Mesenchymal stem cell (in vitro differentiated cells and primary cell): ENCODE results near the gene RAD21L1.

Experiments used
- DNase-seq: peaks from one replicate; pipeline ENCODE4 v3.0.0-alpha.2; 2013
- H2AFZ ChIP-seq: one replicate; pipeline ENCODE4 v1.6.1; 2013; ENCODE audit warnings: low read depth, mild to moderate bottlenecking, control low read depth, inconsistent platforms, low read length, moderate library complexity
- H2AK5ac ChIP-seq: 2 replicates; pipeline ENCODE4 v1.6.1; 2013; ENCODE audit warnings: low read length, moderate library complexity, mild to moderate bottlenecking, inconsistent platforms; ENCODE audit not compliant: severe bottlenecking
- H2BK120ac ChIP-seq: one replicate; pipeline ENCODE4 v1.6.1; 2013; ENCODE audit warnings: low read depth, mild to moderate bottlenecking, inconsistent platforms, low read length, moderate library complexity
- H2BK12ac ChIP-seq, 2 experiments: one replicate each; pipeline ENCODE4 v1.6.1; 2013; ENCODE audit warnings: inconsistent platforms in 2 of 2, low read length in 2 of 2, mild to moderate bottlenecking in 2 of 2, moderate library complexity in 2 of 2, control low read depth in 1 of 2
- H2BK15ac ChIP-seq: one replicate; pipeline ENCODE4 v1.6.1; 2013; ENCODE audit warnings: mild to moderate bottlenecking, low read depth, inconsistent platforms; ENCODE audit not compliant: poor library complexity, severe bottlenecking
- H2BK5ac ChIP-seq: 2 replicates; pipeline ENCODE4 v1.6.1; 2013; ENCODE audit warnings: low read depth, mild to moderate bottlenecking, low read length, control low read depth, inconsistent platforms; ENCODE audit not compliant: poor library complexity, severe bottlenecking
- H3K14ac ChIP-seq, 2 experiments: one replicate each; pipeline ENCODE4 v1.6.1; 2013; ENCODE audit warnings: inconsistent platforms in 2 of 2, low read length in 2 of 2, control low read depth in 1 of 2, mild to moderate bottlenecking in 1 of 2, moderate library complexity in 1 of 2
- H3K18ac ChIP-seq, 2 experiments: one replicate each; pipeline ENCODE4 v1.6.1; 2013; ENCODE audit warnings: inconsistent platforms in 2 of 2, low read length in 2 of 2, control low read depth in 1 of 2, low read depth in 1 of 2, mild to moderate bottlenecking in 1 of 2
- H3K23ac ChIP-seq, 2 experiments: one replicate each; pipeline ENCODE4 v1.6.1; 2013; ENCODE audit warnings: inconsistent platforms in 2 of 2, low read length in 2 of 2, mild to moderate bottlenecking in 2 of 2, moderate library complexity in 2 of 2, control low read depth in 1 of 2
- H3K27ac ChIP-seq: 2 replicates; pipeline ENCODE4 v1.5.1; 2013; ENCODE audit warnings: mild to moderate bottlenecking, moderate library complexity, low read length, control low read depth, inconsistent platforms; ENCODE audit not compliant: poor library complexity, severe bottlenecking
- H3K27me3 ChIP-seq, 2 experiments: 2 replicates each; pipeline versions ENCODE4 v1.6.1 to v1.7.0; 2013; ENCODE audit warnings: low read length in 2 of 2, mild to moderate bottlenecking in 2 of 2, moderate library complexity in 2 of 2, control low read depth in 1 of 2, inconsistent platforms in 1 of 2; ENCODE audit not compliant: control insufficient read depth in 1 of 2, insufficient read depth in 1 of 2
- H3K36me3 ChIP-seq, 2 experiments: 2 replicates each; pipeline versions ENCODE4 v1.6.1 to v1.7.0; 2013; ENCODE audit warnings: low read length in 2 of 2, control low read depth in 1 of 2, inconsistent platforms in 1 of 2, low read depth in 1 of 2, mild to moderate bottlenecking in 1 of 2; ENCODE audit not compliant: insufficient read depth in 2 of 2, control insufficient read depth in 1 of 2
- H3K4ac ChIP-seq, 2 experiments: one replicate each; pipeline ENCODE4 v1.6.1; 2013; ENCODE audit warnings: inconsistent platforms in 2 of 2, low read length in 2 of 2, mild to moderate bottlenecking in 2 of 2, moderate library complexity in 2 of 2, control low read depth in 1 of 2, low read depth in 1 of 2
- H3K4me1 ChIP-seq: 2 replicates; pipeline ENCODE4 v1.6.1; 2013; ENCODE audit warnings: low read depth, low read length, control low read depth; ENCODE audit not compliant: control insufficient read depth, insufficient read depth
- H3K4me2 ChIP-seq: 2 replicates; pipeline ENCODE4 v1.6.1; 2013; ENCODE audit warnings: low read length, mild to moderate bottlenecking, inconsistent platforms; ENCODE audit not compliant: poor library complexity, severe bottlenecking
- H3K4me3 ChIP-seq, 2 experiments: 2 replicates each; pipeline versions ENCODE4 v1.5.1 to v1.7.0; 2013; ENCODE audit warnings: low read length in 2 of 2, mild to moderate bottlenecking in 2 of 2, control low read depth in 1 of 2, low read depth in 1 of 2; ENCODE audit not compliant: insufficient read depth in 1 of 2
- H3K79me1 ChIP-seq: replicated peaks from 2 replicates; pipeline ENCODE4 v1.6.1; 2013; ENCODE audit warnings: mild to moderate bottlenecking, control low read depth, low read length, inconsistent platforms; ENCODE audit not compliant: poor library complexity, severe bottlenecking
- H3K9ac ChIP-seq: 2 replicates; pipeline ENCODE4 v1.7.0; 2013; ENCODE audit warnings: mild to moderate bottlenecking, low read length, moderate library complexity
- H3K9me3 ChIP-seq: 2 replicates; pipeline ENCODE4 v1.7.0; 2013; ENCODE audit warnings: mild to moderate bottlenecking, low read length; ENCODE audit not compliant: control insufficient read depth
- H4K8ac ChIP-seq: one replicate; pipeline ENCODE4 v1.6.1; 2013; ENCODE audit warnings: inconsistent platforms, mild to moderate bottlenecking, low read length, moderate library complexity
- H4K91ac ChIP-seq: one replicate; pipeline ENCODE4 v1.6.1; 2013; ENCODE audit warnings: mild to moderate bottlenecking, low read length, inconsistent platforms
- WGBS: methylation state at CpG from one replicate; pipeline ENCODE4 v1.1.7; 2013; ENCODE audit warnings: mixed read lengths; 5-methylcytosine and 5-hydroxymethylcytosine counted together

Gene RAD21L1

DNA sequence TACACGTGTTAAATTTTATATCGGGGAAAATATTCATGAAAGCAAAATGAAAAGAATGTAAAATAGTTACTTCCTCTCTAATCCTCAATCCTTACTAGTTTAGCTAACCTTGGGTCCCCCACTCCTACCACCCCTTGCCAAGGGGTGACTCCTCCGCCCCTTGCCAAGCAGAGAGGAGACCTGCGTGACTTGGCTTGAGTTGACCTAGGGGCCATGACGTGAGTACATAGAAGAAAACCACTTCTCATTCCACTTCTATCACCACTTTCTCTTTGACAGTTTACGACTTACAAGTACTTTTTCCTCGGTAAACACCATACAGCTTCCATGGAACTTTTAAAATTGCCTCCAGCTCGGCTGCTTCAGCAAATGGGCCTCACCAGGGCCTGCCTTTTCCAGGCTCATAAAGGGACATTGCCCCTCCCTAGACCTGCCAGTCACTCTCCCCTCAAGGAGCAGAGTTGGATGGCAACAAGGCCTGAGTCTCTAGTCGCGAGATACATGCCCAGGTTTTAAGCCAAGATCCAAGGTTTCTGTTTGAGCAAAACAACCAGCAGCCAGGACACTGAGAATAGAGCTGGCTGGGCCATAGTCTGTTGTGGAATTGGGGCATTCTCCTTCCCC lies 73.2 kb downstream of the RAD21L1 start:
- Histone ChIP-seq H3K9me3 (no peaks in the 10 kb centered on the region), H3K4me3 (no peak overlapping the region), H3K9ac (no peak overlapping the region), H3K36me3 (peaks cover 32 to 70% of the 10 kb centered on the region in 2 experiments), H2BK15ac (no peak overlapping the region), H3K18ac (no peak overlapping the region), H2BK120ac (no peak overlapping the region), H3K4me2 (no peak overlapping the region), H2AFZ (no peak overlapping the region), H3K4ac (no peak overlapping the region), H4K91ac (no peak overlapping the region), H4K8ac (no peak overlapping the region), H2BK5ac (no peak overlapping the region), H3K27me3 (no peaks in the 10 kb centered on the region), H3K27ac (no peak overlapping the region), H2BK12ac (no peak overlapping the region), H3K4me1 (peaks cover 17% of the 10 kb centered on the region), H3K23ac (no peak overlapping the region), H3K14ac (no peak overlapping the region), H3K79me1 (peaks cover 21% of the 10 kb centered on the region), H2AK5ac (no peak overlapping the region)
- no peak for DNase-seq
- 72% methylated on average over 8 of the region's 10 CpGs for WGBS

DNA sequence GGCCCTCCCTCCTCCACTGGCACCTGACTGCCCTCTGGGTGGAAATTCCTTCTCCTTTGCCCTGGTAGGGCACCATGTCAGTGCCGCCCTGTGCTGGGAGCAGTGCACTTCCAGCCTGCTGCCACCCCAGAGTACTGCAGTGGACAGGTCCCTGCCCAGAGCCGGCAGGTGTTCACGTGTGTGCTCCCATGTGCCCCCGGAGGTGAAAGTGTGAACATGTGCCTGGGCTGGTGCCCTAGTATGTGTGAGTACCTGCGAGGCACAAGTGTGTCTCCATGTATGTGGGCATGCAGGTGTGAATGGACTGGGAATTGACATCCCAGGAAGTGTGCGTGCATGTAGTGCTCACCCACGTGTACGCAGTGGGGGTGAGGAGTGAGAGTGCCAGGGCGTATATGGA lies 73.7 kb downstream of the RAD21L1 start:
- no peak overlapping the region for H2AFZ ChIP-seq
- H3K4me1 ChIP-seq = peaks cover 17% of the 10 kb centered on the region
- no peaks in the 10 kb centered on the region for H3K27me3 ChIP-seq
- H3K9me3 ChIP-seq = no peaks in the 10 kb centered on the region
- H2BK5ac ChIP-seq = no peak overlapping the region
- no peak overlapping the region for H3K27ac ChIP-seq
- DNase-seq = no peak
- WGBS = 94% methylated on average over 9 of the region's 9 CpGs
- H3K36me3 ChIP-seq = peaks cover 36 to 66% of the 10 kb centered on the region in 2 experiments
- H2AK5ac ChIP-seq = no peak overlapping the region
- no peak overlapping the region for H3K9ac ChIP-seq
- no peak overlapping the region for H4K8ac ChIP-seq
- H3K4ac ChIP-seq = no peak overlapping the region
- H2BK12ac ChIP-seq = no peak overlapping the region
- H3K18ac ChIP-seq = no peak overlapping the region
- no peak overlapping the region for H2BK15ac ChIP-seq
- no peak overlapping the region for H3K4me2 ChIP-seq
- no peak overlapping the region for H3K4me3 ChIP-seq
- H3K23ac ChIP-seq = no peak overlapping the region
- peaks cover 17% of the 10 kb centered on the region for H3K79me1 ChIP-seq
- H3K14ac ChIP-seq = peak overlapping the region in 1 of 2 experiments; percentile 8
- peak overlapping the region; percentile 45 for H4K91ac ChIP-seq
- H2BK120ac ChIP-seq = no peak overlapping the region

DNA sequence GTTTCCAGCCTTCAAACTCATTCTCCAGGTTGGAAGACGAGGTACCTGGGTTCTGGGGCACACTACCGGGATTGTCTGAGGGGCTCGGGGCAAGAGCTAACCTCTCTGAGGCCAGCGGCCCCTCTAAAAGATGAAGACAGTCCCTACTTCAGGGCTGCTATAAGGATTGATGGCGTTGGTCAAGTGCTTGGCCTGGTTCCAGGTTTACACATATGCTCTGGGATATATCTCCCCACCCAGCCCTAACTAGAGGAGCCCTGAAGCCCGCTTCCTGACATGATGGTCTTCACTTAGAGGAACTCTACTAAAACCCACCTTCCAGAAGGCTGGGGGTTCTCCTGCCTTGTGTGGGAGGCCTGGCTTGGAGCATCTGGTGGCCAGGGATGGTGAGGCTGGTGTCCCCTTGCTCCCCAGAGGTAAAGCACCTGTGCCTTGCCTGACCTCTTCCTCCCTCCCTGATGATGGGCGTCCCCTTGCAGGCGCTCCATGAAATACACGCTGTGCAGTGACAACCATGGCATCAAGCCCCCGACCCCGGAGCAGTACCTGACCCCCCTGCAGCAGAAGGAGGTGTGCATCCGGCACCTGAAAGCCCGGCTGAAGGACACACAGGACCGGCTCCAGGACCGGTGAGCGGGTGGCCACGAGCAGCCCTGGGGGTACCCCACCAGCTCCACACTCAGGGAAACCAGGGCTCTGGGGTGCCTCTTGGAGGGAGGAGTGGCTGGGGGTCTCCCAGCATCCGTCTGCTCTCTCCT lies 74.4 kb downstream of the RAD21L1 start:
- H4K8ac ChIP-seq = no peak overlapping the region
- H2AK5ac ChIP-seq = no peak overlapping the region
- H3K4me3 ChIP-seq = no peak overlapping the region
- H3K9me3 ChIP-seq = no peaks in the 10 kb centered on the region
- H2AFZ ChIP-seq = no peak overlapping the region
- peaks cover 10% of the 10 kb centered on the region for H3K79me1 ChIP-seq
- H2BK120ac ChIP-seq = no peak overlapping the region
- no peak overlapping the region for H2BK5ac ChIP-seq
- H3K14ac ChIP-seq = no peak overlapping the region
- H3K27ac ChIP-seq = no peak overlapping the region
- H3K4me1 ChIP-seq = peaks cover 17% of the 10 kb centered on the region
- no peak overlapping the region for H3K4ac ChIP-seq
- no peak overlapping the region for H2BK12ac ChIP-seq
- no peak overlapping the region for H3K18ac ChIP-seq
- H3K36me3 ChIP-seq = peaks cover 41 to 66% of the 10 kb centered on the region in 2 experiments
- no peaks in the 10 kb centered on the region for H3K27me3 ChIP-seq
- 95% methylated on average over 17 of the region's 18 CpGs for WGBS
- H4K91ac ChIP-seq = peak overlapping the region; percentile 45
- DNase-seq = no peak
- no peak overlapping the region for H2BK15ac ChIP-seq
- H3K9ac ChIP-seq = peak overlapping the region; percentile 38
- no peak overlapping the region for H3K4me2 ChIP-seq
- H3K23ac ChIP-seq = no peak overlapping the region

DNA sequence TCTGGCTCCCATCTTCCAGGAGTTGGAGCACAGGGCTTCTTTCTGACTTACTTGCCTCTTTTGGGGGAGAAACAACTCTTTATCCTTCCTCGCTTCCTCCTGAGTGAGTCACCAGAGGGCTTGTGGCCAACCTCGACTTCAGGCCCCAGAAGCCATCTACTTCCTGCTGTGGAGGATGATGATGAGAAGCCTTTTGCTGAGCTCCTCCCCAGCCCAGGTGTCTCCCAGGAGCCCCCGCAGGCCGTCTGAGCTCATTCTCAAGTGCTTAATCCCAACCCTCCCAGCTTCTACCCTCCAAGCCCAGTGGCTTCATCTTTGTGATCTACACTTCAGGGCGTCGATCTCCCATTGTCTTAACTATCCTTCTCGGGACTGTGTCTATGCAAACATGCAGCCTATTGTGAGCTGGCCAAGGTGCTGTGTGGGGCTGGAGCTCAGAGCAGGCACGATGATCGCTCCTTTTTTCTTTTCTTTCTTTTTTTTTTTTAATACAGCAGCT lies 75.2 kb downstream of the RAD21L1 start:
- Histone ChIP-seq H2BK120ac (no peak overlapping the region), H3K23ac (no peak overlapping the region), H2BK15ac (no peak overlapping the region), H2AK5ac (no peak overlapping the region), H3K14ac (no peak overlapping the region), H2AFZ (no peak overlapping the region), H3K4me3 (no peak overlapping the region), H4K91ac (no peak overlapping the region), H3K4me2 (no peak overlapping the region), H4K8ac (no peak overlapping the region), H3K79me1 (peaks cover 3% of the 10 kb centered on the region), H3K36me3 (peaks cover 43 to 66% of the 10 kb centered on the region in 2 experiments), H3K4me1 (peaks cover 17% of the 10 kb centered on the region), H3K27me3 (no peaks in the 10 kb centered on the region), H3K9ac (peak overlapping the region; percentile 38), H3K27ac (no peak overlapping the region), H3K4ac (no peak overlapping the region), H3K9me3 (no peaks in the 10 kb centered on the region), H2BK5ac (no peak overlapping the region), H3K18ac (no peak overlapping the region), H2BK12ac (no peak overlapping the region)
- peak; percentile 30 for DNase-seq
- 50% methylated on average over 7 of the region's 9 CpGs for WGBS
